Measurements from ENCODE around the gene SNX25.
A peak's percentile ranks its signal among the peaks of the same experiment; 100 is the strongest.

The SNX25 gene

GRCh38 chr4:185229021-185229818 is 19.8 kb downstream of the SNX25 start:
- ATAC-seq: no peak
- TF ChIP-seq RARB (CRISPR knock-in tag; IDR thresholded peaks at IDR 0.05): no peak
- TF ChIP-seq ZNF565 (CRISPR knock-in tag; conservative IDR thresholded peaks at IDR 0.05; ENCODE audit: low read depth): no peak
- TF ChIP-seq TCF4 (CRISPR knock-in tag; IDR thresholded peaks at IDR 0.05; ENCODE audit: borderline replicate concordance): no peak
- no peak for TF ChIP-seq TOX (CRISPR knock-in tag; IDR thresholded peaks at IDR 0.05; ENCODE audit: borderline replicate concordance)
- no peak for TF ChIP-seq OSR1 (CRISPR knock-in tag; IDR thresholded peaks at IDR 0.05)
- no peak for TF ChIP-seq CSDC2 (CRISPR knock-in tag; IDR thresholded peaks at IDR 0.05)
- TF ChIP-seq ZFP3 (CRISPR knock-in tag; IDR thresholded peaks at IDR 0.05): no peak
- TF ChIP-seq, protein P1, sequence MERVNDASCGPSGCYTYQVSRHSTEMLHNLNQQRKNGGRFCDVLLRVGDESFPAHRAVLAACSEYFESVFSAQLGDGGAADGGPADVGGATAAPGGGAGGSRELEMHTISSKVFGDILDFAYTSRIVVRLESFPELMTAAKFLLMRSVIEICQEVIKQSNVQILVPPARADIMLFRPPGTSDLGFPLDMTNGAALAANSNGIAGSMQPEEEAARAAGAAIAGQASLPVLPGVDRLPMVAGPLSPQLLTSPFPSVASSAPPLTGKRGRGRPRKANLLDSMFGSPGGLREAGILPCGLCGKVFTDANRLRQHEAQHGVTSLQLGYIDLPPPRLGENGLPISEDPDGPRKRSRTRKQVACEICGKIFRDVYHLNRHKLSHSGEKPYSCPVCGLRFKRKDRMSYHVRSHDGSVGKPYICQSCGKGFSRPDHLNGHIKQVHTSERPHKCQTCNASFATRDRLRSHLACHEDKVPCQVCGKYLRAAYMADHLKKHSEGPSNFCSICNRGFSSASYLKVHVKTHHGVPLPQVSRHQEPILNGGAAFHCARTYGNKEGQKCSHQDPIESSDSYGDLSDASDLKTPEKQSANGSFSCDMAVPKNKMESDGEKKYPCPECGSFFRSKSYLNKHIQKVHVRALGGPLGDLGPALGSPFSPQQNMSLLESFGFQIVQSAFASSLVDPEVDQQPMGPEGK (CRISPR knock-in tag; IDR thresholded peaks at IDR 0.05; ENCODE audit: borderline replicate concordance): no peak
- TF ChIP-seq ESRRG (CRISPR knock-in tag; IDR thresholded peaks at IDR 0.05): no peak
- TF ChIP-seq CREB5 (CRISPR knock-in tag; IDR thresholded peaks at IDR 0.05; ENCODE audit: low read depth): no peak
- TF ChIP-seq, protein P2, sequence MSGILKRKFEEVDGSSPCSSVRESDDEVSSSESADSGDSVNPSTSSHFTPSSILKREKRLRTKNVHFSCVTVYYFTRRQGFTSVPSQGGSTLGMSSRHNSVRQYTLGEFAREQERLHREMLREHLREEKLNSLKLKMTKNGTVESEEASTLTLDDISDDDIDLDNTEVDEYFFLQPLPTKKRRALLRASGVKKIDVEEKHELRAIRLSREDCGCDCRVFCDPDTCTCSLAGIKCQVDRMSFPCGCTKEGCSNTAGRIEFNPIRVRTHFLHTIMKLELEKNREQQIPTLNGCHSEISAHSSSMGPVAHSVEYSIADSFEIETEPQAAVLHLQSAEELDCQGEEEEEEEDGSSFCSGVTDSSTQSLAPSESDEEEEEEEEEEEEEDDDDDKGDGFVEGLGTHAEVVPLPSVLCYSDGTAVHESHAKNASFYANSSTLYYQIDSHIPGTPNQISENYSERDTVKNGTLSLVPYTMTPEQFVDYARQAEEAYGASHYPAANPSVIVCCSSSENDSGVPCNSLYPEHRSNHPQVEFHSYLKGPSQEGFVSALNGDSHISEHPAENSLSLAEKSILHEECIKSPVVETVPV (CRISPR knock-in tag; IDR thresholded peaks at IDR 0.05): no peak
- no peak for TF ChIP-seq ISL1 (CRISPR knock-in tag; IDR thresholded peaks at IDR 0.05)
- TF ChIP-seq PPARA (CRISPR knock-in tag; IDR thresholded peaks at IDR 0.05; ENCODE audit: borderline replicate concordance): no peak
- TF ChIP-seq POU6F1 (CRISPR knock-in tag; IDR thresholded peaks at IDR 0.05; ENCODE audit: borderline replicate concordance, low read depth): no peak
- TF ChIP-seq ZNF70 (CRISPR knock-in tag; IDR thresholded peaks at IDR 0.05): no peak
- no peak for TF ChIP-seq BACH2 (CRISPR knock-in tag; IDR thresholded peaks at IDR 0.05; ENCODE audit: borderline replicate concordance)
- TF ChIP-seq GLIS3 (CRISPR knock-in tag; IDR thresholded peaks at IDR 0.05): no peak
- TF ChIP-seq ARNTL (CRISPR knock-in tag; IDR thresholded peaks at IDR 0.05; ENCODE audit: borderline replicate concordance, low read depth): no peak
- TF ChIP-seq TSHZ2 (CRISPR knock-in tag; IDR thresholded peaks at IDR 0.05): no peak
- TF ChIP-seq ZFP30 (CRISPR knock-in tag; IDR thresholded peaks at IDR 0.05): no peak

DNA sequence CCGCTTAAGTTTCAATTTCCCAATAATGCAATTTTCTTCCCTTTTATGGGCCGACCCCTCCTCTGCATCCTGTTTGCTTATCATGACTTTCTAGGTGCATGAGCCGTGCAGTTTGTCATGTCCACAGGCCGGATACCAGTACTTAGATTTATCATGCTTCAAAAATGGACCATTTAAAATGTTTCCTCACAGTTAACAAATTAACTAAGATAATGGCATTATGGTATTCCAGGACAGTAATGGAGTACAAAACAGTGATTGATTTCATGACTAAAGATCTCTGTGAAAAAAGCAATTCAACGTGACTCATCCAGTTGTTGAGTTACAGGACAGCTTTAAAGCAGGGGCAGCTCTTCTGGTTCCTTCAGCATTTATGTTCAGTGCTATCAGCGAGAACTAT is 23.0 kb downstream of the SNX25 start:
- ATAC-seq: peak; percentile 76
- TF ChIP-seq OSR1 (CRISPR knock-in tag; IDR thresholded peaks at IDR 0.05) (no peak), GLIS3 (CRISPR knock-in tag; IDR thresholded peaks at IDR 0.05) (peak; percentile 70; the same call in 1 of the 2 replicates), SNAI2 (CRISPR knock-in tag; IDR thresholded peaks at IDR 0.05) (peak; percentile 44; the same call in 1 of the 2 replicates), POU6F1 (CRISPR knock-in tag; IDR thresholded peaks at IDR 0.05; ENCODE audit: borderline replicate concordance, low read depth) (no peak), RARB (CRISPR knock-in tag; IDR thresholded peaks at IDR 0.05) (no peak), CREB5 (CRISPR knock-in tag; IDR thresholded peaks at IDR 0.05; ENCODE audit: low read depth) (0 out of 2 replicates have a peak, but pooled peaks have one; percentile 49), PPARA (CRISPR knock-in tag; IDR thresholded peaks at IDR 0.05; ENCODE audit: borderline replicate concordance) (no peak), ZNF565 (CRISPR knock-in tag; conservative IDR thresholded peaks at IDR 0.05; ENCODE audit: low read depth) (no peak), ZC3H10 (CRISPR knock-in tag; IDR thresholded peaks at IDR 0.05) (peak; percentile 87), ZNF70 (CRISPR knock-in tag; IDR thresholded peaks at IDR 0.05) (no peak), ZFP3 (CRISPR knock-in tag; IDR thresholded peaks at IDR 0.05) (peak; percentile 32; the same call in 1 of the 2 replicates), ZFP30 (CRISPR knock-in tag; IDR thresholded peaks at IDR 0.05) (no peak), ZNF8 (CRISPR knock-in tag; IDR thresholded peaks at IDR 0.05) (peak; percentile 65; the same call in 1 of the 2 replicates), TCF4 (CRISPR knock-in tag; IDR thresholded peaks at IDR 0.05; ENCODE audit: borderline replicate concordance) (peak; percentile 55; the same call in 1 of the 2 replicates), CSDC2 (CRISPR knock-in tag; IDR thresholded peaks at IDR 0.05) (no peak; the same call in 1 of the 2 replicates), ESRRG (CRISPR knock-in tag; IDR thresholded peaks at IDR 0.05) (no peak)
- TF ChIP-seq, protein P1 (CRISPR knock-in tag; IDR thresholded peaks at IDR 0.05; ENCODE audit: borderline replicate concordance): peak; percentile 80
